Fibroblast of the aortic adventitia (primary cell): ENCODE measurements around the gene HSPB7. TPM values are rescaled to one million over a fixed set of nuclear protein-coding genes. Genes with fewer than 3 reads are reported as not detected.
A peak's percentile ranks its signal among the peaks of the same experiment; 100 is the strongest.

Experiments
- DNase-seq: peaks from one replicate; pipeline ENCODE4 v3.0.0-alpha.2; 2010; ENCODE audit warnings: low read depth
- H3K4me3 ChIP-seq: 2 replicates; pipeline ENCODE4 v1.5.1; 2011; ENCODE audit warnings: low read depth, mild to moderate bottlenecking, control low read depth, low read length, moderate library complexity
- total RNA-seq: library from RNA; depleted of rRNA; stranded (reverse); fragments of >200 nt; gene quantifications from 2 replicates; pipeline ENCODE4 v1.2.3, GENCODE V29; 2012; ENCODE audit warnings: low replicate concordance
- TF ChIP-seq, protein P1 (sequence below): IDR thresholded peaks from 2 replicates; pipeline ENCODE4 v1.5.1; 2011; ENCODE audit warnings: mild to moderate bottlenecking, low read length, control low read depth, inconsistent platforms; ENCODE audit not compliant: insufficient read depth

The HSPB7 gene
- total RNA-seq, 1 donor, result 8.9 TPM

DNA sequence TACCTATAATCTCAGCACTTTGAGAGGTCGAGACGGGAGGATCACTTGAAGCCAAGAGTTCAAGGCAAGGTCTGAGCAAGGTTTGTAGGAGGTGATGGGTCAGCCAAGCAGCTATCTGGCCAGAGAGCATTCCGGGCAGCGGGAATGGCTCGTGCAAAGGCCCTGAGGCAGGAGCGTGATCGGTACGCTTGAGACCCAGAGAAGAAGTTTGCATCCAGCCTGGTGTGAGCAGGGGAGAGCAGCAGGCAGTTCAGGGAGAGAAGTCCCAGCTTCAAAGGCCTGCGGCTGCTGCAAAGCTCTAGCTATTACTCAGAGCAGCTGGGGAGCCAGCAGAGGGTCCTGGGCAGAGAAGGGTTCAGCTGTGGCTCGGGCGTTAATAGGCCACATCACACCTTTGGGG is 18.9 kb downstream of the HSPB7 start:
- no peak for DNase-seq
- H3K4me3 ChIP-seq, result no peak overlapping the region

DNA sequence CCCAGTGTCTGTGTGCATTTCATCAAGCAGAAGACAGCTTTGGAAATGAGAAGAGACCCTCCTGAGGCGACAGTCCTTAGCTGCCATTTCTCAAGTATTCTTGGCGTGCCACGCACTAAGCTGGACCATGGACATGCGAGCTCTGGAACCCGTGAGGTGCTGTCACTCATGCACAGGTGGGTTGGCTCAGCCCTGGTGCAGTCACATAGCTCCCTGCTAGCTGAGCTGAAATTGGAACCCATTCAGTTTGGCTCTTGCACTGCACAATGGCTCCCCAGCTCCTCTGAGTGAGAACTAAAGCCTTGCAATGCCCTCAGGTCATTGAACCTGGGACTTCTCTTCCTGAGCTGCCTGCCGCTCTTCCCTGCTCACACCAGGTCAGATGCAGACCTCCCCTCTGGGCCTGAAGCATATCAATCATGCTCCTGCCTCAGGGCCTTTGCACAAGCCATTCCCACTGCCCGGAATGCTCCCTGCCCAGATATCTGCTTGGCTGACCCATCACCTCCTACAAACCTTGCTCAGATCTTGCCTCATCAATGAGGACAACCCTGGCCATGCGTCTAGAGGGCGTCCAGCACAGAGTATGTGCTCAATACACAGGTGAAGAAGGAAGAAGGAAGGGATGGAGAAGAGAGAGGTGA is 20.1 kb downstream of the HSPB7 start:
- TF ChIP-seq, protein P1, sequence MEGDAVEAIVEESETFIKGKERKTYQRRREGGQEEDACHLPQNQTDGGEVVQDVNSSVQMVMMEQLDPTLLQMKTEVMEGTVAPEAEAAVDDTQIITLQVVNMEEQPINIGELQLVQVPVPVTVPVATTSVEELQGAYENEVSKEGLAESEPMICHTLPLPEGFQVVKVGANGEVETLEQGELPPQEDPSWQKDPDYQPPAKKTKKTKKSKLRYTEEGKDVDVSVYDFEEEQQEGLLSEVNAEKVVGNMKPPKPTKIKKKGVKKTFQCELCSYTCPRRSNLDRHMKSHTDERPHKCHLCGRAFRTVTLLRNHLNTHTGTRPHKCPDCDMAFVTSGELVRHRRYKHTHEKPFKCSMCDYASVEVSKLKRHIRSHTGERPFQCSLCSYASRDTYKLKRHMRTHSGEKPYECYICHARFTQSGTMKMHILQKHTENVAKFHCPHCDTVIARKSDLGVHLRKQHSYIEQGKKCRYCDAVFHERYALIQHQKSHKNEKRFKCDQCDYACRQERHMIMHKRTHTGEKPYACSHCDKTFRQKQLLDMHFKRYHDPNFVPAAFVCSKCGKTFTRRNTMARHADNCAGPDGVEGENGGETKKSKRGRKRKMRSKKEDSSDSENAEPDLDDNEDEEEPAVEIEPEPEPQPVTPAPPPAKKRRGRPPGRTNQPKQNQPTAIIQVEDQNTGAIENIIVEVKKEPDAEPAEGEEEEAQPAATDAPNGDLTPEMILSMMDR, result no peak
- DNase-seq, result no peak
- no peak overlapping the region for H3K4me3 ChIP-seq

More for the DNA sequence above, 18.9 kb downstream of the HSPB7 start:
- TF ChIP-seq, protein P1, result no peak

DNA sequence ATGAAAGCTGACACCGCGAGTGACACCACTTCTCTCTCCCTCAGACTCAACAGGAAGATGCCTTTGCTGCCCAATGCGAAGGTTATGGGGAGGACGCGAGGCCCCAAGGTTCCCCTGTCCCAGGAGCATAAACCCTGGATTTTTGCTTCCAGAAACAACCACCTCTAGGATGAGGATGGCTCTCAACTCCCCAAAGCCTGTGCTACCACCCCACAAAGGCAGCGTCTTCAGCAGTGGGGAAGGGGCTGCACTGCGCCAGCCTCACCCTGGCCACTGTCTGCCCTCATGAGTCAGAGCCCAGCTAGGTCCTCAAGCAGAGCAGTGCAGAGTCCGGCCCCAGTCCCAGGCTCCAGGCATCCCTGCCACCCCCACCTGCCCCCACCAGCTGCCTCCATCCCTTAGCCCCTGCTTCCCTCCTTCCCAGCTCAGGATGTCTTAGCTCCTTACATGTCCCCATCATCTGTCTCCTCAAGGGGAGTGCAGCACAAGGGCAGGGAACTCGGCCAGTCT is 20.7 kb downstream of the HSPB7 start:
- no peak for DNase-seq
- H3K4me3 ChIP-seq, result no peak overlapping the region
- TF ChIP-seq, protein P1, result no peak

DNA sequence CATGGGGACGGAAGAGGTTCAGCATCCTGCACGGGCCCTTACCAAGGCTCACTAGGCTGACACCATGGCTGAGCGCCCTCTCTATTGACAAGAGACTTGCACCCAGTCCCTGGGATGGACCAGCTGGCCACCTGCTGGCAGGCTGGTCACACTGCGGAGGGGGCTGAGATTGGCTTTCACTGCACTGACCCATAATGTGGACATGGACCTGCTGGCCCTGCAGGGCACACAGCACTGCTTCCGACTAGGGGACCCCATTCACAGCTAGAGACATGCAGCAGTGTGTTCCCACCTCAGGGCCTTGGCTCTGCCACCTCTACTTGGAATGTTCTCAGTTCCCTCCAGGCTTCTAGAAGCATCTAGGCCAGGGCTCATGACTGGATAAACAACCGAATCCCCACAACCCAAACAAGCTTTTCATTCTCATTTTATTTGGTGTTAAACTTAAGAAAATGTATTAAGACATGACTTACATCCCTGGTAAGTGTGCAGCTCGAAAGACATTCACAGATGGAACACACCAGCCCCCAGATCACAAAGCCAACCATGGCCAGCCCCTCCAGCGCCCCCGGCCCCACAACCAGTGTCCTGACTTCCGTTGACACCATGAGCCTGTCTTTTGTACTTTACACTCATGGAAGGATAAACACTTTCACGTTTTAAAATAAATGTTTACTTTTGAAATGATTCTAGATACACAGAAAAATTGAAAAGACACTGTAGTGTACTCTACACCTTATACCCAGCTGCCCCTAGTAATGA is 23.1 kb downstream of the HSPB7 start:
- no peak overlapping the region for H3K4me3 ChIP-seq
- TF ChIP-seq, protein P1, result peak; percentile 92
- peak; percentile 70 for DNase-seq

DNA sequence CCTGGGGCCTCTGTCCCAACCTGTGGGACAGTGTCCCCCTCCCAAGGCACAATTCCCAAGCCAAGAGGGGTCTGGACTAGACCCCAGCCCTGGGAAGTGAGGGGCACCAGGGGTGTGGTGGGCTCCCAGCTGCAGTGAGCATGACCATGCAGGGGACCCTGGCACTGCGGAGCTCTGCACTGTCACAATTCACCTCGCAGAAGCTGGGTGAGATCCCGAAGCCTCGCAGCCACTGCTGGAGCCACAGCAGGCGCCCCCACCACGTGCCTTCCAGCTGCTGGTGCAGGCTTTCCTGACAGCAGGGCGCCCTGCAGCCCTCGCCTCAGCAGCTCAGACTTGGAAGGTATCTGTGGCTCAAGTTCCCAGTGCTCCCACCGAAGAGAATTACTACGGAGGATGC is 23.8 kb downstream of the HSPB7 start:
- TF ChIP-seq, protein P1, result no peak
- DNase-seq, result no peak

DNA sequence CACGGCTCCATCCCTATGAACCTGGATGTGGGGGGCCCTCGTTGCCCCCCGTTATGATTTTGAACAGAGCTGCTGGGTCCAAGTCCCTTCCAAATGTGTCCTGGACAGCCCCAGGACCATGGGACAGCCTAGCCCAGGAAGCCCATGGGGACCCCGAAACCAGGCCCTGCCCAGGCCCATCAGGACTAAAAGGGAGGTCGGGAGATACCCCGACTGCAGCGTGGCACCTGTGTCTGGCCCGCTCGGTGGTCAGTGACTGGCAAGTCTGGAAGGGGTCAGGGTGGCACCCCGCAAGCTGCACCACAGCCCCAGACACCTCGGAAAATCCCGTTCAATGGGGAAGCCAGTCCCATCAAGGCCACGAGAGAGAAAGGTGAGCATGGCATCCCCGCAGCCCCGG is 24.2 kb downstream of the HSPB7 start:
- no peak overlapping the region for H3K4me3 ChIP-seq
- no peak for DNase-seq
- TF ChIP-seq, protein P1, result no peak

More for the DNA sequence above, 23.8 kb downstream of the HSPB7 start:
- no peak overlapping the region for H3K4me3 ChIP-seq
